Smooth muscle cell (in vitro differentiated cells): ENCODE results near the gene ABCC2. TPM values are rescaled to one million over a fixed set of nuclear protein-coding genes. Genes with fewer than 3 reads are reported as not detected.

Experiments used
- DNase-seq: peaks from one replicate; lab custom pipeline; 2025; ENCODE audit not compliant: unreplicated experiment; lab: John Stamatoyannopoulos, UW
- H2AFZ ChIP-seq: fragments of 200-600 bp; sonication (generic); 2 replicates; pipeline ENCODE4 v1.6.0; 2016; ENCODE audit warnings: antibody characterized with exemption, low read depth, mild to moderate bottlenecking
- H3F3A ChIP-seq: fragments of 200-600 bp; sonication (generic); 2 replicates; pipeline ENCODE4 v1.6.0; 2017; ENCODE audit warnings: antibody characterized with exemption, low read depth
- H3K27ac ChIP-seq: fragments of 200-600 bp; sonication (generic); 2 replicates; pipeline ENCODE4 v1.5.1; 2016; ENCODE audit warnings: low read depth, mild to moderate bottlenecking
- H3K27me3 ChIP-seq: fragments of 200-600 bp; sonication (generic); 2 replicates; pipeline ENCODE4 v1.6.1; 2016; ENCODE audit warnings: low read depth, mild to moderate bottlenecking
- H3K36me3 ChIP-seq: fragments of 200-600 bp; sonication (generic); 2 replicates; pipeline ENCODE4 v1.5.1; 2016; ENCODE audit warnings: low read depth
- H3K4me1 ChIP-seq: fragments of 200-600 bp; sonication (generic); 2 replicates; pipeline ENCODE4 v1.5.1; 2016; ENCODE audit warnings: low read depth
- H3K4me2 ChIP-seq: fragments of 200-600 bp; sonication (generic); 2 replicates; pipeline ENCODE4 v1.6.0; 2016; ENCODE audit warnings: mild to moderate bottlenecking
- H3K4me3 ChIP-seq: fragments of 200-600 bp; sonication (generic); 2 replicates; pipeline ENCODE4 v1.5.1; 2016; ENCODE audit warnings: mild to moderate bottlenecking
- H3K79me2 ChIP-seq: fragments of 200-600 bp; sonication (generic); 2 replicates; pipeline ENCODE4 v1.6.0; 2016; ENCODE audit warnings: low read depth, mild to moderate bottlenecking
- H3K9ac ChIP-seq: fragments of 200-600 bp; sonication (generic); 2 replicates; pipeline ENCODE4 v1.6.0; 2016; ENCODE audit warnings: low read depth
- H3K9me3 ChIP-seq: fragments of 200-600 bp; sonication (generic); replicated peaks from 2 replicates; pipeline ENCODE4 v1.5.1; 2016; ENCODE audit warnings: low read depth
- H4K20me1 ChIP-seq: fragments of 200-600 bp; sonication (generic); 2 replicates; pipeline ENCODE4 v1.6.0; 2016; ENCODE audit warnings: low read depth
- WGBS: methylation state at CpG from one replicate; pipeline ENCODE4 v1.1.7; 2016; ENCODE audit warnings: low lambda C conversion rate; 5-methylcytosine and 5-hydroxymethylcytosine counted together
- polyA plus RNA-seq: library from polyadenylated mRNA; unstranded; fragments of >200 nt; fragmentation: Nextera tagmentation; extraction: Ambion mirVana; gene quantifications from 2 replicates; pipeline ENCODE4 v1.2.1, GENCODE V29; 2016
- total RNA-seq: library from RNA; depleted of rRNA; stranded (reverse); fragments of >200 nt; gene quantifications from 2 replicates; pipeline ENCODE4 v1.2.3, GENCODE V29; 2014
- TF ChIP-seq, protein P1 (sequence below): fragments of 200-600 bp; sonication (generic); IDR thresholded peaks from 2 replicates; pipeline ENCODE4 v1.5.1; 2017; ENCODE audit warnings: borderline replicate concordance, mild to moderate bottlenecking, antibody characterized with exemption; ENCODE audit not compliant: insufficient read depth, poor library complexity, severe bottlenecking

ABCC2 gene
- total and polyA plus RNA-seq, 2 experiments from 2014 or later, result 0.36 to 3.0 TPM

DNA sequence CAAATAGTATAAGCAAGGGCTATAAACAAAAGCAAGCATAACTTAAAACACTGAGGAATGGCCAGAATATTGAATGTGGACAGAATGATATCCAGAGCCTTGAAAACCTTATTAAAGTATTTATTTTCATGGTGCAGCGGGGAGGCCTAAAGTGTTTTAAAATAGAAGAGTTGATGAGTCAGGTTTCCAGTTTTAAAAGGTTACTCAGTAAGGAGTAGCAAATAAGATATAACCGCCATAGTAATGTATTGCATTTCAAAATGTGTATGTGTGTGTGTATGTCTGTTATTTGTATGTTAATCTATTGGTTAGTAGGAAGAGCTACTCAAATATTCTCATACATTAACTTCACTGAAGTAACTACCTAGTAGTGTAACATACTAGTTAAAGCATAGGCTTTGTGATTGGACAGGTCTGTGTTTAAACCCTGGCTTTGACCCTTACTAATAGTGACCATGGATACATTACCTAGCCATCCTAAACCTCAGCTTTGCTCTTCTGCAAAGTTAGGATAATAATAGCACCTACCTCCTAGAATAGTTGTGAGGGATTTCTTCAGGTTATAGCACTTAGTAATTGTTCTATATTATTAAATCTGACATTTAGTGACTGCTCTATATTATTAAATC lies 33.5 kb upstream of the ABCC2 start:
- H3F3A ChIP-seq, result no peaks in the 10 kb centered on the region
- no peaks in the 10 kb centered on the region for H3K9me3 ChIP-seq
- no peak overlapping the region for H3K4me2 ChIP-seq
- no peak for DNase-seq
- no peak overlapping the region for H3K9ac ChIP-seq
- no peaks in the 10 kb centered on the region for H3K4me1 ChIP-seq
- no peak overlapping the region for H2AFZ ChIP-seq
- no peaks in the 10 kb centered on the region for H3K27me3 ChIP-seq
- no peak overlapping the region for H3K27ac ChIP-seq
- TF ChIP-seq, protein P1, sequence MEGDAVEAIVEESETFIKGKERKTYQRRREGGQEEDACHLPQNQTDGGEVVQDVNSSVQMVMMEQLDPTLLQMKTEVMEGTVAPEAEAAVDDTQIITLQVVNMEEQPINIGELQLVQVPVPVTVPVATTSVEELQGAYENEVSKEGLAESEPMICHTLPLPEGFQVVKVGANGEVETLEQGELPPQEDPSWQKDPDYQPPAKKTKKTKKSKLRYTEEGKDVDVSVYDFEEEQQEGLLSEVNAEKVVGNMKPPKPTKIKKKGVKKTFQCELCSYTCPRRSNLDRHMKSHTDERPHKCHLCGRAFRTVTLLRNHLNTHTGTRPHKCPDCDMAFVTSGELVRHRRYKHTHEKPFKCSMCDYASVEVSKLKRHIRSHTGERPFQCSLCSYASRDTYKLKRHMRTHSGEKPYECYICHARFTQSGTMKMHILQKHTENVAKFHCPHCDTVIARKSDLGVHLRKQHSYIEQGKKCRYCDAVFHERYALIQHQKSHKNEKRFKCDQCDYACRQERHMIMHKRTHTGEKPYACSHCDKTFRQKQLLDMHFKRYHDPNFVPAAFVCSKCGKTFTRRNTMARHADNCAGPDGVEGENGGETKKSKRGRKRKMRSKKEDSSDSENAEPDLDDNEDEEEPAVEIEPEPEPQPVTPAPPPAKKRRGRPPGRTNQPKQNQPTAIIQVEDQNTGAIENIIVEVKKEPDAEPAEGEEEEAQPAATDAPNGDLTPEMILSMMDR, result no peak
- no peaks in the 10 kb centered on the region for H3K79me2 ChIP-seq
- no peaks in the 10 kb centered on the region for H4K20me1 ChIP-seq
- H3K4me3 ChIP-seq, result no peak overlapping the region
- 93% methylated on average over 2 of the region's 2 CpGs for WGBS
- H3K36me3 ChIP-seq, result peaks cover 18% of the 10 kb centered on the region

DNA sequence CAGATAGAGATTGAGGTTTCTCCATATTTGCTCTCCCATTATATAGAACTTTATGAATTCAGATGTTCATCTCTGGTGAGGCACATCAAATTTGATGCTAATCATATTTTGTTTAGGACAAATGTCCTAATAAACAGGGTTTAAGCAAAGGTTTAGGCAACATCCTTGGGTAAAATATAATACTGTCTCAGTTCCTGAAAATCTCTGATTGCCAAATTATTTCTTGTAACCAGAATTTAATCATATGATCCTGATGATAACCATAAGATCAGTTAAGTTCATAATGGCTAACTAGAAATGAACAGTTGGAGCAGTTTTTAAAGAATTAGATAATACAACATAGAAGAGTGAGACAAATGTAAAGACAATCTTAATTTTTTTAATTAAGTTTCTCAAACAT lies 31.8 kb upstream of the ABCC2 start:
- Histone ChIP-seq H3K27me3 (no peaks in the 10 kb centered on the region), H3K9ac (no peak overlapping the region), H3K4me3 (no peak overlapping the region), H3K79me2 (no peaks in the 10 kb centered on the region), H4K20me1 (no peaks in the 10 kb centered on the region), H3K4me2 (no peak overlapping the region), H2AFZ (no peak overlapping the region), H3F3A (no peaks in the 10 kb centered on the region), H3K9me3 (no peaks in the 10 kb centered on the region), H3K4me1 (no peaks in the 10 kb centered on the region), H3K36me3 (peaks cover 21% of the 10 kb centered on the region), H3K27ac (no peak overlapping the region)
- TF ChIP-seq, protein P1, result no peak
- no peak for DNase-seq

DNA sequence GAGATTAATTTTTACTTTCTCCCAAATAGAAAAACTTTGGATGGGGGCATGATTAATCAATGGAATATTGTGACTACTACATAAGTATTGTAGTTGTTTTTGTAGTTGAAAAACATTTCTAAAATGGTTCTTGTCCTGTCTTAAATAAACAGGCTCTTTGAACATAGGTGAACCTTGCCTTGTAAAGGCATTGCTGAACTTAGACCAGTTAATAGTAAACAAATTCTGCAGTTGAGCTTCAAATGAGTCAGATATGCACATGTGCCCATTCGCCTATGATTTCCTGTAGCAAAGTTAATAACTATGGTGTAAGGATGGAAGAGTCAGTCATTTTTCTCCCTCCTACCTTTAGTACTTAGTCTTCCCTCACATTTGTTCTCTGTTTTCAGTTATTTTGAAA lies 27.8 kb upstream of the ABCC2 start:
- DNase-seq, result no peak
- H3K9ac ChIP-seq, result no peak overlapping the region
- H3K9me3 ChIP-seq, result no peaks in the 10 kb centered on the region
- H3K4me3 ChIP-seq, result no peak overlapping the region
- TF ChIP-seq, protein P1, result no peak
- no peaks in the 10 kb centered on the region for H4K20me1 ChIP-seq
- H3K27me3 ChIP-seq, result no peaks in the 10 kb centered on the region
- peaks cover 20% of the 10 kb centered on the region for H3K36me3 ChIP-seq
- no peaks in the 10 kb centered on the region for H3K4me1 ChIP-seq
- H3K4me2 ChIP-seq, result no peak overlapping the region
- WGBS, result 97% methylated on average over 1 of the region's 1 CpG
- H3F3A ChIP-seq, result no peaks in the 10 kb centered on the region
- no peaks in the 10 kb centered on the region for H3K79me2 ChIP-seq
- no peak overlapping the region for H3K27ac ChIP-seq
- H2AFZ ChIP-seq, result no peak overlapping the region

DNA sequence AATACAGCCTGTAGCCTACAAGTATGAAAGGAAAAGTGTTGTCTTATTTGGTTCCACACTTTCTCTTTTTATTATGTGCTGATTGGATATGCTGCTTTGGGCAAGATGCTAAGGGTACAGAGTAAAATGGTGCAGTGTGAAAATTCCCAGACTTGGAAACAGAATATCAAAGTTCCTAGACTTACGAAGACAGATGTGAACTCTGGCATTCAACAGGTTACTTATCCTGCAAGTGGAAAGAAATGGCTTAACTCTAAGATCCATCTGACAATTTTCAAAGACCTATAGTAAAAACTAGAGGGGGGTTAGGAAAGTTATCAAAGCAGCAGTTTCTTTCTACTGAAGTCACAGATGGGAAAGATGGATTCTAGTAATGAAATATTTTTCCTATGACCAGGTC lies 26.3 kb upstream of the ABCC2 start:
- DNase-seq, result no peak
- Histone ChIP-seq H3K27ac (no peak overlapping the region), H3K79me2 (no peaks in the 10 kb centered on the region), H3K9me3 (no peaks in the 10 kb centered on the region), H3K4me2 (no peak overlapping the region), H3K4me1 (no peaks in the 10 kb centered on the region), H3K9ac (no peak overlapping the region), H4K20me1 (no peaks in the 10 kb centered on the region), H3K4me3 (no peak overlapping the region), H3K36me3 (peaks cover 10% of the 10 kb centered on the region), H3F3A (no peaks in the 10 kb centered on the region), H3K27me3 (no peaks in the 10 kb centered on the region), H2AFZ (no peak overlapping the region)
- TF ChIP-seq, protein P1, result no peak
- WGBS, result 100% methylated on average over 1 of the region's 1 CpG
